ENCODE data around the gene LBR. TPM values are rescaled to one million over a fixed set of nuclear protein-coding genes. Genes with fewer than 3 reads are reported as not detected.
A peak's percentile ranks its signal among the peaks of the same experiment; 100 is the strongest.

LBR gene
- total and polyA plus RNA-seq, 2 experiments from 2014 or later, result 50.6 to 91.3 TPM

- H3K4me1 ChIP-seq (ENCODE audit: insufficient read depth), result peaks cover 13% of the 10 kb centered on the region
- no peak overlapping the region for H3K4me3 Mint-ChIP-seq
- peak overlapping the region; percentile 43; the same call in 1 of the 2 replicates for H3K4me2 ChIP-seq
- H3K27ac ChIP-seq (ENCODE audit: low read depth), result no peak overlapping the region
- no peaks in the 10 kb centered on the region for H4K20me1 ChIP-seq (replicated peaks; ENCODE audit: insufficient read depth)
- H3K79me2 ChIP-seq (replicated peaks; ENCODE audit: insufficient read depth), result no peaks in the 10 kb centered on the region
- no peaks in the 10 kb centered on the region for H3K27me3 ChIP-seq (ENCODE audit: insufficient read depth)
- no peaks in the 10 kb centered on the region for H3F3A ChIP-seq (replicated peaks; ENCODE audit: low read depth)
- H3K36me3 ChIP-seq (ENCODE audit: insufficient read depth), result no peaks in the 10 kb centered on the region
- TF ChIP-seq EZH2 (IDR thresholded peaks at IDR 0.05; ENCODE audit: low read depth, unreplicated experiment) (no peak), CTCF (conservative IDR thresholded peaks at IDR 0.05; ENCODE audit: low read depth in 2 of 2) (no peak), ZNF331 (CRISPR knock-in tag; IDR thresholded peaks at IDR 0.05; ENCODE audit: low read depth) (no peak)
- H3K9me2 ChIP-seq (ENCODE audit: insufficient read depth), result no peaks in the 10 kb centered on the region
- no peak overlapping the region for H3K4me3 ChIP-seq
- no peaks in the 10 kb centered on the region for H3K9me3 Mint-ChIP-seq
- no peak overlapping the region for H3K27ac Mint-ChIP-seq
- H2AFZ ChIP-seq, result peak overlapping the region; percentile 87
- H3K4me1 Mint-ChIP-seq, result peaks cover 32% of the 10 kb centered on the region
- H3K36me3 Mint-ChIP-seq (ENCODE audit: low read depth), result no peaks in the 10 kb centered on the region
- DNase-seq (ENCODE audit: low spot score) (no peak), ATAC-seq (peak; percentile 16; the same call in 1 of the 3 replicates)
- peaks cover 17% of the 10 kb centered on the region for H3K27me3 Mint-ChIP-seq (ENCODE audit: insufficient read depth, low read depth, poor library complexity)
Measured at GRCh38 chr1:225445639-225446594, 18.1 kb upstream of the LBR start.

- H3K4me3 Mint-ChIP-seq, result no peak overlapping the region
- no peaks in the 10 kb centered on the region for H3K36me3 Mint-ChIP-seq (ENCODE audit: low read depth)
- no peak for TF ChIP-seq STAT1 (IDR thresholded peaks at IDR 0.05; ENCODE audit: unreplicated experiment)
- no peak for TF ChIP-seq ZNF462 (CRISPR knock-in tag; IDR thresholded peaks at IDR 0.05)
- TF ChIP-seq ETS1 (IDR thresholded peaks at IDR 0.05), result no peak
- no peak for TF ChIP-seq REST (IDR thresholded peaks at IDR 0.05; ENCODE audit: unreplicated experiment)
Measured at GRCh38 chr1:225442123-225442505, 14.3 kb upstream of the LBR start.

More at GRCh38 chr1:225442123-225442505, 14.3 kb upstream of the LBR start:
- no peak for ATAC-seq
- Histone ChIP-seq H3K4me3 (no peak overlapping the region), H2AFZ (no peak overlapping the region), H3F3A (replicated peaks; ENCODE audit: low read depth) (no peaks in the 10 kb centered on the region), H3K36me3 (ENCODE audit: insufficient read depth) (no peaks in the 10 kb centered on the region), H3K4me1 (ENCODE audit: insufficient read depth) (peaks cover 12% of the 10 kb centered on the region), H3K79me2 (replicated peaks; ENCODE audit: insufficient read depth) (no peaks in the 10 kb centered on the region), H4K20me1 (replicated peaks; ENCODE audit: insufficient read depth) (no peaks in the 10 kb centered on the region), H3K4me2 (no peak overlapping the region), H3K9me2 (ENCODE audit: insufficient read depth) (no peaks in the 10 kb centered on the region), H3K27me3 (ENCODE audit: insufficient read depth) (no peaks in the 10 kb centered on the region), H3K27ac (ENCODE audit: low read depth) (no peak overlapping the region)
- H3K27me3 Mint-ChIP-seq (ENCODE audit: insufficient read depth, low read depth, poor library complexity), result peaks cover 13% of the 10 kb centered on the region
- H3K27ac Mint-ChIP-seq, result no peak overlapping the region
- no peak for DNase-seq (ENCODE audit: low spot score)
- H3K4me1 Mint-ChIP-seq, result peaks cover 26% of the 10 kb centered on the region
- H3K9me3 Mint-ChIP-seq, result no peaks in the 10 kb centered on the region

Data from GM23338 (cell line).